Mesothelial cell of epicardium (in vitro differentiated cells): ENCODE measurements around the gene CIDEB. TPM values are rescaled to one million over a fixed set of nuclear protein-coding genes. Genes with fewer than 3 reads are reported as not detected.
A peak's percentile ranks its signal among the peaks of the same experiment; 100 is the strongest.

Experiments used
- DNase-seq, 2 experiments: peaks; one replicate each; pipeline ENCODE4 v3.0.0; 2021; ENCODE audit warnings: low spot score in 2 of 2; ENCODE audit not compliant: unreplicated experiment in 2 of 2
- H3K27ac Mint-ChIP-seq: 2 replicates; pipeline ENCODE4 v1.8.0; 2021; ENCODE audit warnings: mixed read lengths
- H3K27me3 Mint-ChIP-seq: 2 replicates; pipeline ENCODE4 v1.8.0; 2021; ENCODE audit warnings: low read depth, mixed read lengths
- H3K36me3 Mint-ChIP-seq: 2 replicates; pipeline ENCODE4 v1.8.0; 2021; ENCODE audit warnings: mixed read lengths
- H3K4me1 Mint-ChIP-seq: 2 replicates; pipeline ENCODE4 v1.8.0; 2021; ENCODE audit warnings: mixed read lengths
- H3K4me3 Mint-ChIP-seq: 2 replicates; pipeline ENCODE4 v1.8.0; 2021; ENCODE audit warnings: mild to moderate bottlenecking, moderate library complexity, mixed read lengths
- H3K9me3 Mint-ChIP-seq: 2 replicates; pipeline ENCODE4 v1.8.0; 2021; ENCODE audit warnings: mixed read lengths
- CTCF ChIP-seq: fragments of 200-600 bp; sonication (generic); IDR thresholded peaks from one replicate; pipeline ENCODE4 v1.5.0; 2021; ENCODE audit warnings: antibody characterized with exemption; ENCODE audit not compliant: unreplicated experiment
- total RNA-seq: library from RNA; stranded (reverse); gene quantifications from 3 replicates; pipeline ENCODE4 v1.2.1, GENCODE V29; 2021

Gene CIDEB
- total RNA-seq, 1 donor from 2014 or later: not detected

GRCh38 chr14:24309538-24310264 lies 1.9 kb upstream of the CIDEB start, which contains the start of gene LTB4R2:
TSS of gene LTB4R2 (plus strand) at chr14:24310140. CDS start at chr14:24310665, 525 bp downstream.
- H3K27me3 Mint-ChIP-seq: no peaks in the 10 kb centered on the region
- H3K4me3 Mint-ChIP-seq: no peak within 1 kb of the TSS
- no peak for DNase-seq
- no peak within 1 kb of the TSS for H3K27ac Mint-ChIP-seq
- H3K9me3 Mint-ChIP-seq: no peaks in the 10 kb centered on the region
- peaks cover 2% of the 10 kb centered on the region for H3K4me1 Mint-ChIP-seq
- H3K36me3 Mint-ChIP-seq: peaks cover 17% of the 10 kb centered on the region
- no peak for TF ChIP-seq CTCF

GRCh38 chr14:24308342-24309124 lies 756 bp upstream of the CIDEB start:
- H3K4me1 Mint-ChIP-seq: peaks cover 2% of the 10 kb centered on the region

GRCh38 chr14:24307156-24307574 lies 612 bp downstream of the CIDEB start:
- Mint-ChIP-seq H3K9me3 (no peaks in the 10 kb centered on the region), H3K36me3 (peaks cover 27% of the 10 kb centered on the region), H3K27ac (no peak overlapping the region), H3K4me1 (peaks cover 2% of the 10 kb centered on the region), H3K4me3 (no peak overlapping the region), H3K27me3 (no peaks in the 10 kb centered on the region)
- TF ChIP-seq CTCF: no peak
- DNase-seq: no peak

More at GRCh38 chr14:24308342-24309124, 756 bp upstream of the CIDEB start:
- Mint-ChIP-seq H3K36me3 (peaks cover 23% of the 10 kb centered on the region), H3K27ac (no peak overlapping the region), H3K9me3 (no peaks in the 10 kb centered on the region), H3K27me3 (no peaks in the 10 kb centered on the region), H3K4me3 (no peak overlapping the region)
- no peak for DNase-seq
- no peak for TF ChIP-seq CTCF

GRCh38 chr14:24304019-24304387 lies 3.8 kb downstream of the CIDEB start:
- no peaks in the 10 kb centered on the region for H3K27me3 Mint-ChIP-seq
- DNase-seq: no peak
- H3K9me3 Mint-ChIP-seq: no peaks in the 10 kb centered on the region
- no peak overlapping the region for H3K27ac Mint-ChIP-seq
- peaks cover 21% of the 10 kb centered on the region for H3K4me1 Mint-ChIP-seq
- TF ChIP-seq CTCF: no peak
- H3K36me3 Mint-ChIP-seq: peaks cover 27% of the 10 kb centered on the region
- no peak overlapping the region for H3K4me3 Mint-ChIP-seq

GRCh38 chr14:24300326-24300980 lies 7.3 kb downstream of the CIDEB start:
- H3K36me3 Mint-ChIP-seq: peaks cover 20% of the 10 kb centered on the region
- no peaks in the 10 kb centered on the region for H3K9me3 Mint-ChIP-seq
- H3K4me1 Mint-ChIP-seq: peaks cover 36% of the 10 kb centered on the region
- H3K27me3 Mint-ChIP-seq: no peaks in the 10 kb centered on the region
- no peak for TF ChIP-seq CTCF
- H3K4me3 Mint-ChIP-seq: peak overlapping the region; percentile 97
- peak overlapping the region; percentile 76 for H3K27ac Mint-ChIP-seq
- DNase-seq: no peak
